GM23338 (cell line): ENCODE measurements around the gene ZNF488. TPM values are rescaled to one million over a fixed set of nuclear protein-coding genes. Genes with fewer than 3 reads are reported as not detected.

ENCODE experiments used
- ATAC-seq: fragments of 200-7000 bp; cut with Tn5 transposase; 3 replicates; pipeline ENCODE4 v1.9.1; 2020
- DNase-seq: peaks from one replicate; pipeline ENCODE4 v3.0.0-alpha.2; 2015; ENCODE audit warnings: low spot score
- H2AFZ ChIP-seq: fragments of 200-600 bp; sonication (generic); 2 replicates; pipeline ENCODE4 v1.8.0; 2016; ENCODE audit warnings: antibody characterized with exemption, mild to moderate bottlenecking, moderate library complexity
- H3F3A ChIP-seq: fragments of 200-600 bp; sonication (generic); replicated peaks from 2 replicates; pipeline ENCODE4 v1.8.0; 2017; ENCODE audit warnings: antibody characterized with exemption, mixed run types, low read depth
- H3K27ac ChIP-seq: fragments of 200-600 bp; sonication (generic); 2 replicates; pipeline ENCODE4 v1.6.1; 2016; ENCODE audit warnings: low read depth
- H3K27me3 ChIP-seq: fragments of 200-600 bp; sonication (generic); 2 replicates; pipeline ENCODE4 v1.8.0; 2016; ENCODE audit warnings: mild to moderate bottlenecking, mixed run types, moderate library complexity; ENCODE audit not compliant: insufficient read depth
- H3K36me3 ChIP-seq: fragments of 200-600 bp; sonication (generic); 2 replicates; pipeline ENCODE4 v1.8.0; 2016; ENCODE audit warnings: mild to moderate bottlenecking; ENCODE audit not compliant: insufficient read depth
- H3K4me1 ChIP-seq: fragments of 200-600 bp; sonication (generic); 2 replicates; pipeline ENCODE4 v1.8.0; 2016; ENCODE audit warnings: mild to moderate bottlenecking, moderate library complexity; ENCODE audit not compliant: insufficient read depth
- H3K4me2 ChIP-seq: fragments of 200-600 bp; sonication (generic); 2 replicates; pipeline ENCODE4 v1.7.1; 2017; ENCODE audit warnings: mixed run types
- H3K4me3 ChIP-seq: fragments of 200-600 bp; sonication (generic); 2 replicates; pipeline ENCODE4 v1.6.1; 2016; ENCODE audit warnings: mixed run types
- H3K79me2 ChIP-seq: fragments of 200-600 bp; sonication (generic); replicated peaks from 2 replicates; pipeline ENCODE4 v1.8.0; 2017; ENCODE audit warnings: mild to moderate bottlenecking; ENCODE audit not compliant: insufficient read depth
- H3K9me2 ChIP-seq: fragments of 200-600 bp; sonication (generic); 2 replicates; pipeline ENCODE4 v1.8.0; 2017; ENCODE audit not compliant: insufficient read depth
- H4K20me1 ChIP-seq: fragments of 200-600 bp; sonication (generic); replicated peaks from 2 replicates; pipeline ENCODE4 v1.8.0; 2017; ENCODE audit warnings: mild to moderate bottlenecking; ENCODE audit not compliant: insufficient read depth
- H3K27ac Mint-ChIP-seq: 2 replicates; pipeline ENCODE4 v1.8.0; 2020; ENCODE audit warnings: inconsistent platforms, mild to moderate bottlenecking, moderate library complexity, mixed read lengths
- H3K27me3 Mint-ChIP-seq: 3 replicates; pipeline ENCODE4 v1.8.0; 2022; ENCODE audit warnings: low read depth, mild to moderate bottlenecking, moderate library complexity, mixed read lengths, inconsistent platforms; ENCODE audit not compliant: insufficient read depth, poor library complexity
- H3K36me3 Mint-ChIP-seq: 3 replicates; pipeline ENCODE4 v1.8.0; 2021; ENCODE audit warnings: low read depth, mild to moderate bottlenecking, inconsistent platforms, moderate library complexity, mixed read lengths
- H3K4me1 Mint-ChIP-seq: 3 replicates; pipeline ENCODE4 v1.8.0; 2020; ENCODE audit warnings: mild to moderate bottlenecking, inconsistent platforms, mixed read lengths
- H3K4me3 Mint-ChIP-seq: 3 replicates; pipeline ENCODE4 v1.8.0; 2021; ENCODE audit warnings: moderate library complexity, mild to moderate bottlenecking, inconsistent platforms, mixed read lengths
- H3K9me3 Mint-ChIP-seq: 3 replicates; pipeline ENCODE4 v1.8.0; 2020; ENCODE audit warnings: moderate library complexity, mild to moderate bottlenecking, inconsistent platforms, mixed read lengths
- CREB1 ChIP-seq: fragments of 250-450 bp; sonication (Bioruptor Pico); IDR thresholded peaks from 2 replicates; pipeline ENCODE4 v1.5.0; 2020; ENCODE audit warnings: low read depth, mild to moderate bottlenecking, moderate library complexity
- EZH2 ChIP-seq: fragments of 200-600 bp; sonication (generic); IDR thresholded peaks from one replicate; pipeline ENCODE4 v1.8.0; 2017; ENCODE audit warnings: antibody characterized with exemption, mild to moderate bottlenecking, low read depth; ENCODE audit not compliant: unreplicated experiment
- EZH2phosphoT487 ChIP-seq: fragments of 200-600 bp; sonication (generic); IDR thresholded peaks from one replicate; pipeline ENCODE4 v1.8.1; 2018; ENCODE audit warnings: antibody characterized with exemption; ENCODE audit not compliant: unreplicated experiment
- JUNB ChIP-seq: IDR thresholded peaks from one replicate; pipeline ENCODE4 v1.6.1; 2016; ENCODE audit warnings: antibody characterized with exemption; ENCODE audit not compliant: unreplicated experiment
- NANOG ChIP-seq: IDR thresholded peaks from 2 replicates; pipeline ENCODE4 v1.6.1; 2016; ENCODE audit warnings: antibody characterized with exemption, borderline replicate concordance
- POLR2AphosphoS5 ChIP-seq: IDR thresholded peaks from 2 replicates; pipeline ENCODE4 v1.6.1; 2016; ENCODE audit warnings: antibody characterized with exemption, low read depth
- STAT1 ChIP-seq: IDR thresholded peaks from one replicate; pipeline ENCODE4 v1.6.1; 2016; ENCODE audit warnings: antibody characterized with exemption; ENCODE audit not compliant: unreplicated experiment
- ZNF114 ChIP-seq: fragments of 250-450 bp; sonication (Bioruptor Pico); IDR thresholded peaks from 2 replicates; pipeline ENCODE4 v1.5.0; 2020; ENCODE audit warnings: mild to moderate bottlenecking, moderate library complexity
- ZNF331 ChIP-seq: fragments of 250-450 bp; sonication (Bioruptor Pico); IDR thresholded peaks from 2 replicates; pipeline ENCODE4 v1.5.0; 2020; ENCODE audit warnings: low read depth, mild to moderate bottlenecking, moderate library complexity
- ZNF462 ChIP-seq: fragments of 250-450 bp; sonication (Bioruptor Pico); IDR thresholded peaks from 2 replicates; pipeline ENCODE4 v1.5.0; 2020; ENCODE audit warnings: mild to moderate bottlenecking, moderate library complexity
- polyA plus RNA-seq: library from polyadenylated mRNA; unstranded; fragments of >200 nt; fragmentation: Nextera tagmentation; extraction: Ambion mirVana; gene quantifications from 2 replicates; pipeline ENCODE4 v1.2.1, GENCODE V29; 2016
- total RNA-seq: library from RNA; depleted of rRNA; stranded (reverse); fragments of >200 nt; shearing (Covaris generic); gene quantifications from 2 replicates; pipeline ENCODE4 v1.2.3, GENCODE V29; 2014
- TF ChIP-seq, protein P1 (sequence below), 2 experiments: fragments of 200-600 bp in 1 of 2; sonication (generic) in 1 of 2; conservative IDR thresholded peaks; 2 replicates each; pipeline versions ENCODE4 v1.5.1 to v1.6.1; 2016 to 2017; ENCODE audit warnings: antibody characterized with exemption in 2 of 2, low read depth in 2 of 2, mild to moderate bottlenecking in 2 of 2, moderate library complexity in 1 of 2
- TF ChIP-seq, protein P2 (sequence below): IDR thresholded peaks from 2 replicates; pipeline ENCODE4 v1.6.1; 2016; ENCODE audit warnings: antibody characterized with exemption
- TF ChIP-seq, protein P3 (sequence below): IDR thresholded peaks from one replicate; pipeline ENCODE4 v1.6.1; 2018; ENCODE audit warnings: antibody characterized with exemption; ENCODE audit not compliant: unreplicated experiment

ZNF488 gene
- total and polyA plus RNA-seq, 2 experiments from 2014 or later = 2.5 to 5.2 TPM

DNA sequence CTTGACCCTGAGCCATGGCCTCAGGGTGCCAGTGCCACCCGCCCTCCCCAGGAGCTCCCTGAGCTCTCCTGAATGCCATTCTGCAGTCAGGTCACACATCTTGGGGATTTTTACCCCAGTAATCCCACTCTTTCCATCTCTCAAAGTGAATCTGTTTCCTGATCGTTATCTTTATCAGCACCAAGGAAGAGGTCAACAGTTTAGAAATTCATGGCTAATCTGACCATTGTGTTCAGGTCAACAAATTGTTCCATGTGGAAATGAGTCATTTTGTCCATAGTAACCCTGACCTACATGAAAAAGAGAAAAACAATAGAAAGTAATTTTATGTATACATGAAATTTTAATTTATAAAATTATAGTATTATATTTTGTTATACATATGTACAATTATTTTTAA is 28.8 kb upstream of the ZNF488 start:
- no peaks in the 10 kb centered on the region for H3K4me1 Mint-ChIP-seq
- TF ChIP-seq NANOG (no peak), JUNB (no peak), ZNF462 (no peak), ZNF331 (CRISPR knock-in tag) (no peak), EZH2phosphoT487 (no peak), EZH2 (no peak), ZNF114 (no peak), CREB1 (CRISPR knock-in tag) (no peak), STAT1 (no peak), POLR2AphosphoS5 (no peak)
- TF ChIP-seq, protein P1, sequence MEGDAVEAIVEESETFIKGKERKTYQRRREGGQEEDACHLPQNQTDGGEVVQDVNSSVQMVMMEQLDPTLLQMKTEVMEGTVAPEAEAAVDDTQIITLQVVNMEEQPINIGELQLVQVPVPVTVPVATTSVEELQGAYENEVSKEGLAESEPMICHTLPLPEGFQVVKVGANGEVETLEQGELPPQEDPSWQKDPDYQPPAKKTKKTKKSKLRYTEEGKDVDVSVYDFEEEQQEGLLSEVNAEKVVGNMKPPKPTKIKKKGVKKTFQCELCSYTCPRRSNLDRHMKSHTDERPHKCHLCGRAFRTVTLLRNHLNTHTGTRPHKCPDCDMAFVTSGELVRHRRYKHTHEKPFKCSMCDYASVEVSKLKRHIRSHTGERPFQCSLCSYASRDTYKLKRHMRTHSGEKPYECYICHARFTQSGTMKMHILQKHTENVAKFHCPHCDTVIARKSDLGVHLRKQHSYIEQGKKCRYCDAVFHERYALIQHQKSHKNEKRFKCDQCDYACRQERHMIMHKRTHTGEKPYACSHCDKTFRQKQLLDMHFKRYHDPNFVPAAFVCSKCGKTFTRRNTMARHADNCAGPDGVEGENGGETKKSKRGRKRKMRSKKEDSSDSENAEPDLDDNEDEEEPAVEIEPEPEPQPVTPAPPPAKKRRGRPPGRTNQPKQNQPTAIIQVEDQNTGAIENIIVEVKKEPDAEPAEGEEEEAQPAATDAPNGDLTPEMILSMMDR (conservative IDR thresholded peaks at IDR 0.05; ENCODE audit: low read depth in 2 of 2) = no peak
- TF ChIP-seq, protein P2, sequence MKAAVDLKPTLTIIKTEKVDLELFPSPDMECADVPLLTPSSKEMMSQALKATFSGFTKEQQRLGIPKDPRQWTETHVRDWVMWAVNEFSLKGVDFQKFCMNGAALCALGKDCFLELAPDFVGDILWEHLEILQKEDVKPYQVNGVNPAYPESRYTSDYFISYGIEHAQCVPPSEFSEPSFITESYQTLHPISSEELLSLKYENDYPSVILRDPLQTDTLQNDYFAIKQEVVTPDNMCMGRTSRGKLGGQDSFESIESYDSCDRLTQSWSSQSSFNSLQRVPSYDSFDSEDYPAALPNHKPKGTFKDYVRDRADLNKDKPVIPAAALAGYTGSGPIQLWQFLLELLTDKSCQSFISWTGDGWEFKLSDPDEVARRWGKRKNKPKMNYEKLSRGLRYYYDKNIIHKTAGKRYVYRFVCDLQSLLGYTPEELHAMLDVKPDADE = no peak
- TF ChIP-seq, protein P3, sequence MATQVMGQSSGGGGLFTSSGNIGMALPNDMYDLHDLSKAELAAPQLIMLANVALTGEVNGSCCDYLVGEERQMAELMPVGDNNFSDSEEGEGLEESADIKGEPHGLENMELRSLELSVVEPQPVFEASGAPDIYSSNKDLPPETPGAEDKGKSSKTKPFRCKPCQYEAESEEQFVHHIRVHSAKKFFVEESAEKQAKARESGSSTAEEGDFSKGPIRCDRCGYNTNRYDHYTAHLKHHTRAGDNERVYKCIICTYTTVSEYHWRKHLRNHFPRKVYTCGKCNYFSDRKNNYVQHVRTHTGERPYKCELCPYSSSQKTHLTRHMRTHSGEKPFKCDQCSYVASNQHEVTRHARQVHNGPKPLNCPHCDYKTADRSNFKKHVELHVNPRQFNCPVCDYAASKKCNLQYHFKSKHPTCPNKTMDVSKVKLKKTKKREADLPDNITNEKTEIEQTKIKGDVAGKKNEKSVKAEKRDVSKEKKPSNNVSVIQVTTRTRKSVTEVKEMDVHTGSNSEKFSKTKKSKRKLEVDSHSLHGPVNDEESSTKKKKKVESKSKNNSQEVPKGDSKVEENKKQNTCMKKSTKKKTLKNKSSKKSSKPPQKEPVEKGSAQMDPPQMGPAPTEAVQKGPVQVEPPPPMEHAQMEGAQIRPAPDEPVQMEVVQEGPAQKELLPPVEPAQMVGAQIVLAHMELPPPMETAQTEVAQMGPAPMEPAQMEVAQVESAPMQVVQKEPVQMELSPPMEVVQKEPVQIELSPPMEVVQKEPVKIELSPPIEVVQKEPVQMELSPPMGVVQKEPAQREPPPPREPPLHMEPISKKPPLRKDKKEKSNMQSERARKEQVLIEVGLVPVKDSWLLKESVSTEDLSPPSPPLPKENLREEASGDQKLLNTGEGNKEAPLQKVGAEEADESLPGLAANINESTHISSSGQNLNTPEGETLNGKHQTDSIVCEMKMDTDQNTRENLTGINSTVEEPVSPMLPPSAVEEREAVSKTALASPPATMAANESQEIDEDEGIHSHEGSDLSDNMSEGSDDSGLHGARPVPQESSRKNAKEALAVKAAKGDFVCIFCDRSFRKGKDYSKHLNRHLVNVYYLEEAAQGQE = no peak
- Histone ChIP-seq H3K9me2 (no peaks in the 10 kb centered on the region), H3K27ac (no peak overlapping the region), H3K36me3 (no peaks in the 10 kb centered on the region), H3K79me2 (no peaks in the 10 kb centered on the region), H3K4me2 (no peak overlapping the region), H3K27me3 (no peaks in the 10 kb centered on the region), H2AFZ (no peak overlapping the region), H3K4me1 (no peaks in the 10 kb centered on the region), H3K4me3 (no peak overlapping the region), H4K20me1 (no peaks in the 10 kb centered on the region), H3F3A (no peaks in the 10 kb centered on the region)
- no peak for ATAC-seq
- H3K4me3 Mint-ChIP-seq = no peak overlapping the region
- no peak for DNase-seq
- no peaks in the 10 kb centered on the region for H3K27me3 Mint-ChIP-seq
- no peak overlapping the region for H3K27ac Mint-ChIP-seq
- no peaks in the 10 kb centered on the region; the same call in 2 of the 3 replicates for H3K9me3 Mint-ChIP-seq
- no peaks in the 10 kb centered on the region for H3K36me3 Mint-ChIP-seq
